Measurements from ENCODE around the gene RXFP3.

Gene RXFP3

GRCh38 chr5:33925278-33925677 lies 10.9 kb upstream of the RXFP3 start:
- H3K4me3 ChIP-seq (ENCODE audit: low read depth, low read length), result no peak overlapping the region
- TF ChIP-seq, protein P1, sequence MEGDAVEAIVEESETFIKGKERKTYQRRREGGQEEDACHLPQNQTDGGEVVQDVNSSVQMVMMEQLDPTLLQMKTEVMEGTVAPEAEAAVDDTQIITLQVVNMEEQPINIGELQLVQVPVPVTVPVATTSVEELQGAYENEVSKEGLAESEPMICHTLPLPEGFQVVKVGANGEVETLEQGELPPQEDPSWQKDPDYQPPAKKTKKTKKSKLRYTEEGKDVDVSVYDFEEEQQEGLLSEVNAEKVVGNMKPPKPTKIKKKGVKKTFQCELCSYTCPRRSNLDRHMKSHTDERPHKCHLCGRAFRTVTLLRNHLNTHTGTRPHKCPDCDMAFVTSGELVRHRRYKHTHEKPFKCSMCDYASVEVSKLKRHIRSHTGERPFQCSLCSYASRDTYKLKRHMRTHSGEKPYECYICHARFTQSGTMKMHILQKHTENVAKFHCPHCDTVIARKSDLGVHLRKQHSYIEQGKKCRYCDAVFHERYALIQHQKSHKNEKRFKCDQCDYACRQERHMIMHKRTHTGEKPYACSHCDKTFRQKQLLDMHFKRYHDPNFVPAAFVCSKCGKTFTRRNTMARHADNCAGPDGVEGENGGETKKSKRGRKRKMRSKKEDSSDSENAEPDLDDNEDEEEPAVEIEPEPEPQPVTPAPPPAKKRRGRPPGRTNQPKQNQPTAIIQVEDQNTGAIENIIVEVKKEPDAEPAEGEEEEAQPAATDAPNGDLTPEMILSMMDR (IDR thresholded peaks at IDR 0.05; ENCODE audit: borderline replicate concordance, insufficient read depth, low read depth, low read length), result no peak

- H3K4me3 ChIP-seq (ENCODE audit: low read depth, low read length), result no peak overlapping the region
- TF ChIP-seq, protein P1 (IDR thresholded peaks at IDR 0.05; ENCODE audit: borderline replicate concordance, insufficient read depth, low read depth, low read length), result no peak
These were observed 8.5 kb upstream of the RXFP3 start for GRCh38 chr5:33927685-33928084.

DNA sequence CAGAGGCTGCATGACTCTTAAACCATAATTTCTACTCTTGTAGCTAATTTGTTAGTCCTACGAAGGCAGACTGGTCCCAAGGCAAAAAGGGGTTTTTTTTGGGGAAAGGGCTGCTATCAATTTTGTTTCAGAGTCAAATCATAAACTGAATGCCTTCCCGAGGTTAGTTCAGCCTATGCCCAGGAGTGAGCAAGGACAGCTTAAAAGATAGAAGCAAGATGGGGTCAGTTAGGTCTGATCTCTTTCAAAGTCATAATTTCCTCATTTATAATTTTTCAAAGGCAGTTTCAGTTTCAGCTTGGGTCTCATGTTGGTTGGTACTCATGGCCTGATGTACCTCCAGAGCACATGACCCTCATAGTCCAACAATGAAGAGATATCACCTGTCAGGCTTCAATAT lies 7.9 kb upstream of the RXFP3 start:
- no peak overlapping the region for H3K4me3 ChIP-seq (ENCODE audit: low read depth, low read length)
- TF ChIP-seq, protein P1 (IDR thresholded peaks at IDR 0.05; ENCODE audit: borderline replicate concordance, insufficient read depth, low read depth, low read length), result no peak

GRCh38 chr5:33929925-33930690 lies 6.1 kb upstream of the RXFP3 start:
- TF ChIP-seq, protein P1 (IDR thresholded peaks at IDR 0.05; ENCODE audit: borderline replicate concordance, insufficient read depth, low read depth, low read length), result no peak

GRCh38 chr5:33931136-33931535 lies 5.0 kb upstream of the RXFP3 start:
- H3K4me3 ChIP-seq (ENCODE audit: low read depth, low read length), result no peak overlapping the region
- TF ChIP-seq, protein P1 (IDR thresholded peaks at IDR 0.05; ENCODE audit: borderline replicate concordance, insufficient read depth, low read depth, low read length), result no peak

More at GRCh38 chr5:33929925-33930690, 6.1 kb upstream of the RXFP3 start:
- H3K4me3 ChIP-seq (ENCODE audit: low read depth, low read length), result no peak overlapping the region

DNA sequence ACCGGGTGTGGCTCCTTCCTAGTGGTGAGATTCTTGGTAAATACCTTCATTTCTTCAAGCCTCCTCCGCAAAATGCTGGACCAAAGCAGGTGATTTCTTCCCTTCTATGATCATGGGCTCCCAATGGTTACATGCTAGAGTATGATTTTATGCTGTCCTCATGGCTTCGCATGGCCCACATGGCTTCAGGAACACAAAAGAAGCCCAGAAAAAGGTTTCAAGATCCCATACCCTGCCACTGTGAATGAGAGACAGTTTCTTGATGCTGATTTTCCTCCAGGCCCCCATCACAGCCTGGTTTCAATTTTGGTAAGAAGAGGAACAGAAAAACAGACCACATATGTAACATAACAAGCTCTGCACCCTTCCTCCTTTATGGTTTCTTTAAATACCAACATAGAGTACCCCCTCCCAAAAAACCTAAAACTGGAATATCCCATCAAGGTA lies 2.4 kb upstream of the RXFP3 start:
- no peak overlapping the region for H3K4me3 ChIP-seq (ENCODE audit: low read depth, low read length)
- TF ChIP-seq, protein P1 (IDR thresholded peaks at IDR 0.05; ENCODE audit: borderline replicate concordance, insufficient read depth, low read depth, low read length), result no peak

DNA sequence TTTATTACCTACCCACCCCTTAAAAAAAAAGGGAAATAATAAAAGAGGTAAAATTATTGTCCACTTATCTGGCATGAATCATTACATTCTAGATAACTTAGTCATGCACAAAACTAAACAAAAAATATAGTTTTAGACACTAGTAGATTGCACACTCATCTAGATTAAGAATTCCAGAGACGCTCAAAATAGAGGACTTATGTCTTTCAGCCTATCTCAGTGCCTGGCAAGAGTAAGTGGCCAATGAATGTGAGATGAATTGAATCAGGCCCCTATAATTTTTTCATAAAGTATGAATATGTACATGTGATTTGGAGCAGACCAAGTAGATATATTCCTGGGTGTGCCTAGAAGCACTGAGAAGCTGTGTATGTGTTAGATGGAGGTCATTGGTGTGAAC lies 2.0 kb upstream of the RXFP3 start:
- TF ChIP-seq, protein P1 (IDR thresholded peaks at IDR 0.05; ENCODE audit: borderline replicate concordance, insufficient read depth, low read depth, low read length), result no peak
- no peak overlapping the region for H3K4me3 ChIP-seq (ENCODE audit: low read depth, low read length)
